Prostate gland (tissue), 2 donors: Measurements from ENCODE around the gene ATP1A3. TPM values are rescaled to one million over a fixed set of nuclear protein-coding genes. Genes with fewer than 3 reads are reported as not detected.

Source experiments
- DNase-seq: peaks from one replicate; pipeline ENCODE4 v3.0.0-alpha.2; 2019; ENCODE audit warnings: low spot score
- H3K27ac ChIP-seq, 2 donors: fragments of 200-600 bp; sonication (generic); 2 replicates each; pipeline ENCODE4 v1.5.1; 2017 to 2019
- H3K27me3 ChIP-seq: fragments of 200-600 bp; sonication (generic); replicated peaks from 2 replicates; pipeline ENCODE4 v1.5.1; 2019; ENCODE audit not compliant: insufficient read depth
- H3K36me3 ChIP-seq, 2 donors: fragments of 200-600 bp; sonication (generic); 1 replicate in 1 of 2; 2 replicates in 1 of 2; pipeline versions ENCODE4 v1.5.1 to v1.8.1; 2017 to 2019
- H3K4me1 ChIP-seq: fragments of 200-600 bp; sonication (generic); replicated peaks from 2 replicates; pipeline ENCODE4 v1.5.1; 2019
- H3K4me3 ChIP-seq, 2 donors: fragments of 200-600 bp; sonication (generic); 2 replicates each; pipeline ENCODE4 v1.5.1; 2017 to 2019
- H3K9me3 ChIP-seq: fragments of 200-600 bp; sonication (generic); 2 replicates; pipeline ENCODE4 v1.5.1; 2017
- CTCF ChIP-seq, 4 experiments: fragments of 200-600 bp in 2 of 4; fragments of 450-650 bp in 2 of 4; sonication (generic) in 2 of 4; IDR thresholded peaks; 1 replicate in 3 of 4; 2 replicates in 1 of 4; pipeline ENCODE4 v1.5.1; 2016 to 2019; ENCODE audit warnings: antibody characterized with exemption in 4 of 4, mild to moderate bottlenecking in 2 of 4, moderate library complexity in 2 of 4
- POLR2A ChIP-seq: fragments of 450-650 bp; IDR thresholded peaks from one replicate; pipeline ENCODE4 v1.6.1; 2016; ENCODE audit warnings: antibody characterized with exemption, mild to moderate bottlenecking
- POLR2AphosphoS5 ChIP-seq: sonication (generic); formaldehyde crosslinking; IDR thresholded peaks from one replicate; pipeline ENCODE4 v1.6.1; 2017; ENCODE audit warnings: antibody characterized with exemption
- WGBS: methylation state at CpG from one replicate; pipeline ENCODE4 v1.1.5; 2018; 5-methylcytosine and 5-hydroxymethylcytosine counted together
- intact Hi-C: fragments of 100-400 bp; cut with DNase I; formaldehyde crosslinking; loops from one replicate; pipeline ENCODE4 v1.14.2; 2022
- total RNA-seq, 2 donors: library from RNA; depleted of rRNA; stranded (reverse); fragments of >200 nt; gene quantifications; one replicate each; pipeline ENCODE4 v1.1.0, GENCODE V29; 2016

ATP1A3 gene
- total RNA-seq, 2 donors from 2014 or later: 0.27 to 3.7 TPM

- 18% methylated on average over 24 of the region's 26 CpGs for WGBS
- H3K36me3 ChIP-seq: no peaks in the 10 kb centered on the region
- H3K9me3 ChIP-seq: no peaks in the 10 kb centered on the region
- no peak overlapping the region for H3K4me3 ChIP-seq
- peaks cover 3% of the 10 kb centered on the region for H3K27me3 ChIP-seq
- no peak for DNase-seq
- intact Hi-C loops: no loop called here
- H3K27ac ChIP-seq: no peak overlapping the region
- H3K4me1 ChIP-seq: peaks cover 9% of the 10 kb centered on the region
- TF ChIP-seq POLR2A: no peak
- TF ChIP-seq POLR2AphosphoS5: no peak
- TF ChIP-seq CTCF (IDR thresholded peaks at IDR 0.05): no peak
Observed at GRCh38 chr19:41935760-41936415, 58.1 kb downstream of the ATP1A3 start.

GRCh38 chr19:41934849-41935374 lies 59.1 kb downstream of the ATP1A3 start:
- Histone ChIP-seq H3K36me3 (no peaks in the 10 kb centered on the region), H3K4me3 (no peak overlapping the region), H3K9me3 (no peaks in the 10 kb centered on the region), H3K27ac (no peak overlapping the region), H3K4me1 (peaks cover 1% of the 10 kb centered on the region), H3K27me3 (peaks cover 4% of the 10 kb centered on the region)
- 23% methylated on average over 7 of the region's 7 CpGs for WGBS
- peak; percentile 61 to 82 (median 72) for TF ChIP-seq CTCF (IDR thresholded peaks at IDR 0.05)
- no peak for TF ChIP-seq POLR2AphosphoS5
- intact Hi-C loops: no loop called here
- DNase-seq: peak; percentile 53

- Histone ChIP-seq H3K36me3 (no peaks in the 10 kb centered on the region), H3K4me1 (no peaks in the 10 kb centered on the region), H3K4me3 (no peak overlapping the region), H3K9me3 (no peaks in the 10 kb centered on the region), H3K27me3 (peaks cover 10% of the 10 kb centered on the region), H3K27ac (no peak overlapping the region)
- TF ChIP-seq POLR2AphosphoS5: no peak
- no peak for DNase-seq
- WGBS: 70% methylated on average over 7 of the region's 7 CpGs
- intact Hi-C loops: no loop called here
Observed at GRCh38 chr19:41933693-41934426, 60.2 kb downstream of the ATP1A3 start.

- DNase-seq: no peak
- TF ChIP-seq CTCF (IDR thresholded peaks at IDR 0.05) (no peak), POLR2A (no peak), POLR2AphosphoS5 (no peak)
Observed at GRCh38 chr19:41932720-41933332, 61.2 kb downstream of the ATP1A3 start.

GRCh38 chr19:41932259-41932719 lies 61.7 kb downstream of the ATP1A3 start:
- Histone ChIP-seq H3K4me1 (no peaks in the 10 kb centered on the region), H3K27ac (no peak overlapping the region), H3K4me3 (no peak overlapping the region), H3K9me3 (no peaks in the 10 kb centered on the region), H3K27me3 (peaks cover 10% of the 10 kb centered on the region), H3K36me3 (no peaks in the 10 kb centered on the region)
- intact Hi-C loops: no loop called here
- 27% methylated on average over 11 of the region's 11 CpGs for WGBS
- DNase-seq: no peak
- TF ChIP-seq POLR2AphosphoS5 (no peak), CTCF (IDR thresholded peaks at IDR 0.05) (no peak), POLR2A (no peak)

More at GRCh38 chr19:41932720-41933332, 61.2 kb downstream of the ATP1A3 start:
- no peaks in the 10 kb centered on the region for H3K36me3 ChIP-seq
- no peaks in the 10 kb centered on the region for H3K9me3 ChIP-seq
- peaks cover 10% of the 10 kb centered on the region for H3K27me3 ChIP-seq
- 21% methylated on average over 29 of the region's 29 CpGs for WGBS
- no peak overlapping the region for H3K4me3 ChIP-seq
- H3K27ac ChIP-seq: no peak overlapping the region
- intact Hi-C loops: no loop called here
- no peaks in the 10 kb centered on the region for H3K4me1 ChIP-seq
